HepG2 (cell line): ENCODE data around the gene SMARCC1. TPM values are rescaled to one million over a fixed set of nuclear protein-coding genes. Genes with fewer than 3 reads are reported as not detected.

Experiments used
- ATAC-seq: fragments of 200-7000 bp; cut with Tn5 transposase; 3 replicates; pipeline ENCODE4 v1.9.1; 2020; ENCODE audit warnings: mild to moderate bottlenecking, moderate library complexity
- BruUV-seq: library from RNA; stranded (reverse); fragments of 400-500 nt; replicated peaks from 2 replicates; lab custom pipeline; 2021; lab: Mats Ljungman, UMichigan
- CTCF ChIA-PET: fragments of 300-600 bp; formaldehyde crosslinking; extraction: SDS; loops from one replicate; lab custom pipeline; 2021; ENCODE audit warnings: low total read pairs, inconsistent platforms, low intra/inter-chr PET ratio; lab: Yijun Ruan, JAX
- POLR2A ChIA-PET: fragments of 350-600 bp; sonication (Branson Sonifier 250); formaldehyde crosslinking; loops from one replicate; lab custom pipeline; 2020; ENCODE audit warnings: antibody characterized with exemption, inconsistent platforms; lab: Yijun Ruan, JAX
- DNase-seq: peaks from one replicate; pipeline ENCODE4 v3.0.0-alpha.2; 2015; ENCODE audit warnings: low spot score
- FAIRE-seq: peaks from 3 replicates; lab custom pipeline; 2011; peaks lifted over from hg19 to GRCh38; lab: Jason Lieb, UNC
- H2AFZ ChIP-seq: one replicate; pipeline ENCODE4 v1.6.1; 2011; ENCODE audit warnings: low read length, inconsistent platforms
- H3K27ac ChIP-seq: fragments of 300-600 bp; 3 replicates; pipeline ENCODE4 v1.8.0; 2011; ENCODE audit warnings: mixed run types, mild to moderate bottlenecking, mixed read lengths, low read length, inconsistent platforms; ENCODE audit not compliant: insufficient read depth; ENCODE audit errors: extremely low read length
- H3K27me3 ChIP-seq, 2 experiments: fragments of 200-600 bp in 1 of 2; 2 replicates in 1 of 2; 3 replicates in 1 of 2; pipeline versions ENCODE4 v1.6.0 to v1.8.0; 2011; ENCODE audit warnings: low read length in 2 of 2, mild to moderate bottlenecking in 2 of 2, moderate library complexity in 2 of 2, inconsistent platforms in 1 of 2; ENCODE audit not compliant: insufficient read depth in 2 of 2, control insufficient read depth in 1 of 2
- H3K36me3 ChIP-seq, 2 experiments: fragments of 200-600 bp in 1 of 2; replicated peaks in 1 of 2; 2 replicates in 1 of 2; 3 replicates in 1 of 2; pipeline versions ENCODE4 v1.5.1 to v1.8.0; 2011; ENCODE audit warnings: low read length in 2 of 2, inconsistent platforms in 1 of 2; ENCODE audit not compliant: insufficient read depth in 2 of 2, control insufficient read depth in 1 of 2
- H3K4me1 ChIP-seq: 2 replicates; pipeline ENCODE4 v1.5.1; 2012; ENCODE audit warnings: low read length, inconsistent platforms; ENCODE audit not compliant: insufficient read depth
- H3K4me2 ChIP-seq: 2 replicates; pipeline ENCODE4 v1.6.0; 2011; ENCODE audit warnings: low read depth, low read length, inconsistent platforms
- H3K4me3 ChIP-seq, 3 experiments: fragments of 200-600 bp in 1 of 3; sonication (generic), shearing (Covaris generic) in 1 of 3; replicated peaks in 1 of 3; 2 replicates each; pipeline ENCODE4 v1.5.1; 2011 to 2016; ENCODE audit warnings: low read length in 3 of 3, inconsistent platforms in 2 of 3, low read depth in 2 of 3, mild to moderate bottlenecking in 2 of 3, control low read depth in 1 of 3, mixed read lengths in 1 of 3; ENCODE audit not compliant: insufficient read depth in 1 of 3
- H3K79me2 ChIP-seq: one replicate; pipeline ENCODE4 v1.6.1; 2011; ENCODE audit warnings: low read length, inconsistent platforms; ENCODE audit not compliant: insufficient read depth
- H3K9ac ChIP-seq: 2 replicates; pipeline ENCODE4 v1.6.0; 2011; ENCODE audit warnings: mild to moderate bottlenecking, low read depth, low read length, inconsistent platforms; ENCODE audit not compliant: insufficient read depth
- H3K9me3 ChIP-seq: 2 replicates; pipeline ENCODE4 v1.5.1; 2012; ENCODE audit warnings: mild to moderate bottlenecking, low read length
- H4K20me1 ChIP-seq: 2 replicates; pipeline ENCODE4 v1.6.0; 2011; ENCODE audit warnings: inconsistent platforms, mild to moderate bottlenecking, low read length, moderate library complexity; ENCODE audit not compliant: insufficient read depth
- AKAP8 ChIP-seq: sonication (generic); formaldehyde crosslinking; IDR thresholded peaks from 2 replicates; pipeline ENCODE4 v1.5.1; 2020; ENCODE audit warnings: mild to moderate bottlenecking, missing genetic modification reagents
- NFRKB ChIP-seq: fragments of 450-650 bp; IDR thresholded peaks from 2 replicates; pipeline ENCODE4 v1.6.1; 2017
- SIX4 ChIP-seq: sonication (generic); formaldehyde crosslinking; IDR thresholded peaks from 2 replicates; pipeline ENCODE4 v1.4.0; 2020; ENCODE audit warnings: missing genetic modification reagents
- WIZ ChIP-seq: sonication (generic); formaldehyde crosslinking; IDR thresholded peaks from 2 replicates; pipeline ENCODE4 v1.5.1; 2020; ENCODE audit warnings: mild to moderate bottlenecking, missing genetic modification reagents
- ZC3H13 ChIP-seq: sonication (generic); formaldehyde crosslinking; IDR thresholded peaks from 2 replicates; pipeline ENCODE4 v1.8.1; 2023; ENCODE audit warnings: mild to moderate bottlenecking, missing genetic modification reagents, moderate library complexity
- ZFP37 ChIP-seq: sonication (generic); formaldehyde crosslinking; IDR thresholded peaks from 2 replicates; pipeline ENCODE4 v1.4.0; 2020; ENCODE audit warnings: missing genetic modification reagents, borderline replicate concordance
- ZNF30 ChIP-seq: sonication (generic); formaldehyde crosslinking; IDR thresholded peaks from 2 replicates; pipeline ENCODE4 v1.5.0; 2020; ENCODE audit warnings: mild to moderate bottlenecking, missing genetic modification reagents
- ZNF552 ChIP-seq: sonication (generic); formaldehyde crosslinking; IDR thresholded peaks from 2 replicates; pipeline ENCODE4 v1.9.0; 2022; ENCODE audit warnings: missing genetic modification reagents, mild to moderate bottlenecking, borderline replicate concordance
- ZNF724P ChIP-seq: sonication (generic); formaldehyde crosslinking; IDR thresholded peaks from 2 replicates; pipeline ENCODE4 v1.8.0; 2022; ENCODE audit warnings: missing genetic modification reagents, borderline replicate concordance
- ZNF749 ChIP-seq: sonication (generic); formaldehyde crosslinking; IDR thresholded peaks from 2 replicates; pipeline ENCODE4 v1.8.0; 2022; ENCODE audit warnings: mild to moderate bottlenecking, missing genetic modification reagents, moderate library complexity, borderline replicate concordance
- WGBS: methylation state at CpG from one replicate; pipeline ENCODE4 v1.1.6; 2017; ENCODE audit warnings: low lambda C conversion rate; 5-methylcytosine and 5-hydroxymethylcytosine counted together
- in situ Hi-C: cut with HindIII; loops from 2 replicates; pipeline ENCODE4 v1.10.0; 2017; ENCODE audit warnings: low pct_unique_long_range_greater_than_20kb; ENCODE audit not compliant: extremely low pct_ligation_motif_present
- intact Hi-C: fragments of 100-400 bp; cut with micrococcal nuclease; formaldehyde crosslinking; loops from one replicate; pipeline ENCODE4 v1.10.0; 2022; ENCODE audit not compliant: unreplicated experiment
- polyA plus RNA-seq, 8 experiments: library from polyadenylated mRNA; depleted of rRNA in 3 of 8; stranded (reverse) in 7 of 8; unstranded in 1 of 8; fragments of >200 nt; fragmentation: Illumina TruSeq in 4 of 8; extraction: Trizol in 4 of 8; gene quantifications; 2 replicates each; pipeline versions ENCODE4 v1.2.1 to v1.2.3, GENCODE V29; 2011 to 2016; ENCODE audit warnings: low read depth in 4 of 8, missing spikeins in 1 of 8, mixed read lengths in 1 of 8; ENCODE audit not compliant: insufficient read depth in 1 of 8
- total RNA-seq, 5 experiments: library from RNA; depleted of rRNA; stranded (reverse); fragments of >200 nt; fragmentation: Illumina TruSeq; extraction: Trizol; gene quantifications; 2 replicates each; pipeline ENCODE4 v1.2.3, GENCODE V29; 2016; ENCODE audit warnings: low read depth in 1 of 5
- TF ChIP-seq, protein P1 (sequence below): sonication (generic); formaldehyde crosslinking; IDR thresholded peaks from 2 replicates; pipeline ENCODE4 v1.9.0; 2021; ENCODE audit warnings: mild to moderate bottlenecking, missing genetic modification reagents
- TF ChIP-seq, protein P2 (sequence below): IDR thresholded peaks from 2 replicates; pipeline ENCODE4 v1.6.1; 2016; ENCODE audit warnings: missing compliant biosample characterization, missing genetic modification reagents, borderline replicate concordance

Gene SMARCC1
- total and polyA plus RNA-seq, 2 of the 13 experiments (the other 11 are each of a cell fraction or from before 2014, with no cell fraction given), result 47.9 to 58.4 TPM

DNA sequence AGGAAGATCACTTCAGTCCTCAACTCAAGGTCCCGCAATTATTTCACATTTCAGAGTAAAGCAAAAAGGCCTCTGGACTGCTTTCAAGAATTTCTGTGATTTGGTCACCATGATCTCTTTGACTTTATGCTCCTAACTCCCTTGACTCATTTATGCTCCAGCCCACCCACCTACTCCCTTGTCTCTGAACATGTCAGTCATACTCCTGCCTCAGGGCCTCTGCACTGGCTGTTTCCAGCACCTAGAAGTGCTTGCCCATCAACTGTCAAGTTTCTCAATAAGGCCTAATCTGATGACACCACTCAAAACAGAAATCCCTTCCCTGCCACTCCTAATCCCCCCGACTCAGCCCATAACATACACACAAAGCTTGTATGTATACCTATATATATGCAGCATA, 166.9 kb downstream of the SMARCC1 start:
- no peaks in the 10 kb centered on the region for H3K79me2 ChIP-seq
- H3K4me1 ChIP-seq, result no peaks in the 10 kb centered on the region
- peaks cover 27 to 79% of the 10 kb centered on the region in 2 experiments for H3K36me3 ChIP-seq
- in situ Hi-C loops, result no loop called here
- H3K27ac ChIP-seq, result no peak overlapping the region
- TF ChIP-seq ZNF552 (no peak), ZNF30 (CRISPR knock-in tag) (no peak), WIZ (CRISPR knock-in tag) (no peak), ZNF749 (CRISPR knock-in tag) (no peak), NFRKB (no peak), SIX4 (CRISPR knock-in tag) (no peak), ZFP37 (CRISPR knock-in tag) (no peak), AKAP8 (CRISPR knock-in tag) (no peak), ZNF724P (CRISPR knock-in tag) (no peak), ZC3H13 (CRISPR knock-in tag) (no peak)
- TF ChIP-seq, protein P1, sequence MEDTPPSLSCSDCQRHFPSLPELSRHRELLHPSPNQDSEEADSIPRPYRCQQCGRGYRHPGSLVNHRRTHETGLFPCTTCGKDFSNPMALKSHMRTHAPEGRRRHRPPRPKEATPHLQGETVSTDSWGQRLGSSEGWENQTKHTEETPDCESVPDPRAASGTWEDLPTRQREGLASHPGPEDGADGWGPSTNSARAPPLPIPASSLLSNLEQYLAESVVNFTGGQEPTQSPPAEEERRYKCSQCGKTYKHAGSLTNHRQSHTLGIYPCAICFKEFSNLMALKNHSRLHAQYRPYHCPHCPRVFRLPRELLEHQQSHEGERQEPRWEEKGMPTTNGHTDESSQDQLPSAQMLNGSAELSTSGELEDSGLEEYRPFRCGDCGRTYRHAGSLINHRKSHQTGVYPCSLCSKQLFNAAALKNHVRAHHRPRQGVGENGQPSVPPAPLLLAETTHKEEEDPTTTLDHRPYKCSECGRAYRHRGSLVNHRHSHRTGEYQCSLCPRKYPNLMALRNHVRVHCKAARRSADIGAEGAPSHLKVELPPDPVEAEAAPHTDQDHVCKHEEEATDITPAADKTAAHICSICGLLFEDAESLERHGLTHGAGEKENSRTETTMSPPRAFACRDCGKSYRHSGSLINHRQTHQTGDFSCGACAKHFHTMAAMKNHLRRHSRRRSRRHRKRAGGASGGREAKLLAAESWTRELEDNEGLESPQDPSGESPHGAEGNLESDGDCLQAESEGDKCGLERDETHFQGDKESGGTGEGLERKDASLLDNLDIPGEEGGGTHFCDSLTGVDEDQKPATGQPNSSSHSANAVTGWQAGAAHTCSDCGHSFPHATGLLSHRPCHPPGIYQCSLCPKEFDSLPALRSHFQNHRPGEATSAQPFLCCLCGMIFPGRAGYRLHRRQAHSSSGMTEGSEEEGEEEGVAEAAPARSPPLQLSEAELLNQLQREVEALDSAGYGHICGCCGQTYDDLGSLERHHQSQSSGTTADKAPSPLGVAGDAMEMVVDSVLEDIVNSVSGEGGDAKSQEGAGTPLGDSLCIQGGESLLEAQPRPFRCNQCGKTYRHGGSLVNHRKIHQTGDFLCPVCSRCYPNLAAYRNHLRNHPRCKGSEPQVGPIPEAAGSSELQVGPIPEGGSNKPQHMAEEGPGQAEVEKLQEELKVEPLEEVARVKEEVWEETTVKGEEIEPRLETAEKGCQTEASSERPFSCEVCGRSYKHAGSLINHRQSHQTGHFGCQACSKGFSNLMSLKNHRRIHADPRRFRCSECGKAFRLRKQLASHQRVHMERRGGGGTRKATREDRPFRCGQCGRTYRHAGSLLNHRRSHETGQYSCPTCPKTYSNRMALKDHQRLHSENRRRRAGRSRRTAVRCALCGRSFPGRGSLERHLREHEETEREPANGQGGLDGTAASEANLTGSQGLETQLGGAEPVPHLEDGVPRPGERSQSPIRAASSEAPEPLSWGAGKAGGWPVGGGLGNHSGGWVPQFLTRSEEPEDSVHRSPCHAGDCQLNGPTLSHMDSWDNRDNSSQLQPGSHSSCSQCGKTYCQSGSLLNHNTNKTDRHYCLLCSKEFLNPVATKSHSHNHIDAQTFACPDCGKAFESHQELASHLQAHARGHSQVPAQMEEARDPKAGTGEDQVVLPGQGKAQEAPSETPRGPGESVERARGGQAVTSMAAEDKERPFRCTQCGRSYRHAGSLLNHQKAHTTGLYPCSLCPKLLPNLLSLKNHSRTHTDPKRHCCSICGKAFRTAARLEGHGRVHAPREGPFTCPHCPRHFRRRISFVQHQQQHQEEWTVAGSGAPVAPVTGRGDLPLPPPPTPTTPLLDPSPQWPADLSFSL (CRISPR knock-in tag), result no peak
- TF ChIP-seq, protein P2, sequence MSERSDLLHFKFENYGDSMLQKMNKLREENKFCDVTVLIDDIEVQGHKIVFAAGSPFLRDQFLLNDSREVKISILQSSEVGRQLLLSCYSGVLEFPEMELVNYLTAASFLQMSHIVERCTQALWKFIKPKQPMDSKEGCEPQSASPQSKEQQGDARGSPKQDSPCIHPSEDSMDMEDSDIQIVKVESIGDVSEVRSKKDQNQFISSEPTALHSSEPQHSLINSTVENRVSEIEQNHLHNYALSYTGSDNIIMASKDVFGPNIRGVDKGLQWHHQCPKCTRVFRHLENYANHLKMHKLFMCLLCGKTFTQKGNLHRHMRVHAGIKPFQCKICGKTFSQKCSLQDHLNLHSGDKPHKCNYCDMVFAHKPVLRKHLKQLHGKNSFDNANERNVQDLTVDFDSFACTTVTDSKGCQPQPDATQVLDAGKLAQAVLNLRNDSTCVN, result no peak
- TF ChIP-seq, all 625 proteins: peak for 0
- POLR2A ChIA-PET, result no interaction called here
- CTCF ChIA-PET, result no interaction called here
- ATAC-seq (no peak), FAIRE-seq (no peak), DNase-seq (no peak)
- intact Hi-C loops, result no loop called here
- Histone ChIP-seq H3K9me3 (no peaks in the 10 kb centered on the region), H3K4me2 (no peak overlapping the region), H3K27me3 (no peaks in the 10 kb centered on the region), H3K9ac (no peak overlapping the region), H2AFZ (no peak overlapping the region), H3K4me3 (no peak overlapping the region), H4K20me1 (no peaks in the 10 kb centered on the region)
- no TSS peak for BruUV-seq
- 96% methylated on average over 2 of the region's 2 CpGs for WGBS
